GM12892 (cell line): ENCODE data around the gene PNMT.
"Not testable (repeated sequence)": the region's sequence is repeated elsewhere in the genome, so short reads cannot be mapped to it uniquely, and the experiment has no call there.

Experiments used
- POLR2A ChIP-seq: IDR thresholded peaks from 2 replicates; pipeline ENCODE4 v1.6.1; 2011; ENCODE audit warnings: low read depth, low read length, control low read depth
- POLR2AphosphoS5 ChIP-seq: IDR thresholded peaks from 2 replicates; pipeline ENCODE4 v1.6.1; 2011; ENCODE audit warnings: low read depth, low read length, control low read depth

DNA sequence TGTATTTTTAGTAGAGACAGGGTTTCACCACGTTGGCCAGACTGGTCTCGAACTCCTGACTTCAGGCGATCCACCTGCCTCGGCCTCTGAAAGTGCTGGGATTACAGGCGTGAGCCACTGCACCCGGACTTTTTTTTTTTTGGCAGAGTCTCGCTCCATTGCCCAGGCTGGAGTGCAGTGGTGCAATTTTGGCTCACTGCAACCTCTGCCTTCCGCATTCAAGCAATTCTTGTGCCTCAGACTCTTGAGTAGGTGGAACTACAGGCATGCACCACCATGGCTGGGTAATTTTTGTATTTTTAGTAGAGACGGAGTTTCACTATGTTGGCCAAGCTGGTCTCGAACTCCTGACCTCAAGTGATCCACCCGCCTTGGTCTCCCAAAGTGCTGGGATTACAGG is 42.8 kb downstream of the PNMT start:
- TF ChIP-seq POLR2AphosphoS5, POLR2A: not testable (repeated sequence)
